OCI-LY7 (cell line): ENCODE data around the gene FNDC1. TPM values are rescaled to one million over a fixed set of nuclear protein-coding genes. Genes with fewer than 3 reads are reported as not detected.
A peak's percentile ranks its signal among the peaks of the same experiment; 100 is the strongest.

Experiments
- BruUV-seq: library from RNA; stranded (reverse); fragments of 400-500 nt; replicated peaks from 2 replicates; lab custom pipeline; 2021; lab: Mats Ljungman, UMichigan
- CTCF ChIA-PET: fragments of 300-600 bp; sonication (Branson Sonifier 250); formaldehyde crosslinking; loops from one replicate; lab custom pipeline; 2022; ENCODE audit warnings: antibody characterized with exemption; ENCODE audit not compliant: unreplicated experiment; lab: Charles Lee
- POLR2A ChIA-PET: fragments of 300-600 bp; sonication (Branson Sonifier 250); formaldehyde crosslinking; loops from one replicate; lab custom pipeline; 2022; ENCODE audit warnings: antibody characterized with exemption; lab: Charles Lee
- DNase-seq: peaks from one replicate; pipeline ENCODE4 v3.0.0-alpha.2; 2015; ENCODE audit warnings: low spot score
- H2AFZ ChIP-seq: fragments of 200-600 bp; sonication (generic), shearing (Covaris generic); 2 replicates; pipeline ENCODE4 v1.6.1; 2014; ENCODE audit warnings: mild to moderate bottlenecking, antibody characterized with exemption, low read length, moderate library complexity
- H3K27ac ChIP-seq: fragments of 200-600 bp; sonication (generic); 2 replicates; pipeline ENCODE4 v1.5.1; 2014; ENCODE audit warnings: mixed run types, low read depth, mild to moderate bottlenecking, moderate library complexity, low read length, inconsistent platforms; ENCODE audit not compliant: poor library complexity, severe bottlenecking
- H3K36me3 ChIP-seq: fragments of 200-600 bp; sonication (generic); 2 replicates; pipeline ENCODE4 v1.6.1; 2014; ENCODE audit warnings: mild to moderate bottlenecking, antibody characterized with exemption, low read length, moderate library complexity, mixed read lengths; ENCODE audit not compliant: insufficient read depth
- H3K4me1 ChIP-seq: fragments of 200-600 bp; sonication (generic); 2 replicates; pipeline ENCODE4 v1.5.1; 2014; ENCODE audit warnings: mild to moderate bottlenecking, low read length; ENCODE audit not compliant: insufficient read depth, poor library complexity, severe bottlenecking
- H3K4me2 ChIP-seq: fragments of 200-600 bp; sonication (generic); 2 replicates; pipeline ENCODE4 v1.6.1; 2014; ENCODE audit warnings: mild to moderate bottlenecking, low read length
- H3K4me3 ChIP-seq: fragments of 200-600 bp; sonication (generic); 2 replicates; pipeline ENCODE4 v1.5.1; 2014; ENCODE audit warnings: mild to moderate bottlenecking, low read depth, low read length; ENCODE audit not compliant: poor library complexity, severe bottlenecking
- H3K79me2 ChIP-seq: fragments of 200-600 bp; sonication (generic); 2 replicates; pipeline ENCODE4 v1.6.1; 2016; ENCODE audit warnings: low read depth, mild to moderate bottlenecking, low read length, moderate library complexity, mixed read lengths; ENCODE audit not compliant: insufficient read depth
- H3K9me2 ChIP-seq: fragments of 200-600 bp; sonication (generic); 2 replicates; pipeline ENCODE4 v1.6.1; 2016; ENCODE audit warnings: mild to moderate bottlenecking, low read length, mixed read lengths; ENCODE audit not compliant: insufficient read depth
- H3K9me3 ChIP-seq: fragments of 200-600 bp; sonication (generic); 2 replicates; pipeline ENCODE4 v1.6.1; 2014; ENCODE audit warnings: mild to moderate bottlenecking, mixed run types, low read length, mixed read lengths
- H4K20me1 ChIP-seq: fragments of 200-600 bp; sonication (generic); 2 replicates; pipeline ENCODE4 v1.6.1; 2014; ENCODE audit warnings: mild to moderate bottlenecking, antibody characterized with exemption, low read length, moderate library complexity, mixed read lengths; ENCODE audit not compliant: insufficient read depth
- EZH2phosphoT487 ChIP-seq: fragments of 200-600 bp; sonication (generic); IDR thresholded peaks from 2 replicates; pipeline ENCODE4 v1.6.1; 2018; ENCODE audit warnings: low read depth, borderline replicate concordance, mild to moderate bottlenecking, mixed run types, antibody characterized with exemption, low read length, moderate library complexity, mixed read lengths
- intact Hi-C: fragments of 100-400 bp; cut with micrococcal nuclease; formaldehyde crosslinking; loops from one replicate; pipeline ENCODE4 v1.10.0; 2022; ENCODE audit not compliant: unreplicated experiment
- total RNA-seq, 2 experiments: library from RNA; depleted of rRNA in 1 of 2; stranded (reverse); fragments of >200 nt in 1 of 2; shearing (Covaris generic) in 1 of 2; gene quantifications; 2 replicates each; pipeline ENCODE4 v1.2.3, GENCODE V29; 2014 to 2022
- TF ChIP-seq, protein P1 (sequence below): fragments of 200-600 bp; sonication (generic); conservative IDR thresholded peaks from 2 replicates; pipeline ENCODE4 v1.5.1; 2014; ENCODE audit warnings: mild to moderate bottlenecking, antibody characterized with exemption, low read length, moderate library complexity, mixed read lengths

The FNDC1 gene
- total RNA-seq, 2 experiments from 2014 or later = 0.16 to 19.9 TPM

- H3K36me3 ChIP-seq = no peaks in the 10 kb centered on the region
- POLR2A ChIA-PET = interaction anchor here (0.7 to 2.9 kb wide), 3 partner anchors 10 to 227 kb away, joined by 3 to 10 read pairs (median 4); no protein-coding TSS in a partner anchor
- no peaks in the 10 kb centered on the region for H3K9me3 ChIP-seq
- H4K20me1 ChIP-seq = no peaks in the 10 kb centered on the region
- no peak overlapping the region for H3K4me2 ChIP-seq
- H3K79me2 ChIP-seq = no peaks in the 10 kb centered on the region
- BruUV-seq = no TSS peak
- intact Hi-C loops = no loop called here
- H2AFZ ChIP-seq = no peak overlapping the region
- no peaks in the 10 kb centered on the region for H3K4me1 ChIP-seq
- no peak for TF ChIP-seq EZH2phosphoT487
- TF ChIP-seq, protein P1, sequence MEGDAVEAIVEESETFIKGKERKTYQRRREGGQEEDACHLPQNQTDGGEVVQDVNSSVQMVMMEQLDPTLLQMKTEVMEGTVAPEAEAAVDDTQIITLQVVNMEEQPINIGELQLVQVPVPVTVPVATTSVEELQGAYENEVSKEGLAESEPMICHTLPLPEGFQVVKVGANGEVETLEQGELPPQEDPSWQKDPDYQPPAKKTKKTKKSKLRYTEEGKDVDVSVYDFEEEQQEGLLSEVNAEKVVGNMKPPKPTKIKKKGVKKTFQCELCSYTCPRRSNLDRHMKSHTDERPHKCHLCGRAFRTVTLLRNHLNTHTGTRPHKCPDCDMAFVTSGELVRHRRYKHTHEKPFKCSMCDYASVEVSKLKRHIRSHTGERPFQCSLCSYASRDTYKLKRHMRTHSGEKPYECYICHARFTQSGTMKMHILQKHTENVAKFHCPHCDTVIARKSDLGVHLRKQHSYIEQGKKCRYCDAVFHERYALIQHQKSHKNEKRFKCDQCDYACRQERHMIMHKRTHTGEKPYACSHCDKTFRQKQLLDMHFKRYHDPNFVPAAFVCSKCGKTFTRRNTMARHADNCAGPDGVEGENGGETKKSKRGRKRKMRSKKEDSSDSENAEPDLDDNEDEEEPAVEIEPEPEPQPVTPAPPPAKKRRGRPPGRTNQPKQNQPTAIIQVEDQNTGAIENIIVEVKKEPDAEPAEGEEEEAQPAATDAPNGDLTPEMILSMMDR = no peak
- no peaks in the 10 kb centered on the region for H3K9me2 ChIP-seq
- no peak overlapping the region for H3K4me3 ChIP-seq
- no peak for DNase-seq
- H3K27ac ChIP-seq = no peak overlapping the region
- CTCF ChIA-PET = no interaction called here
Observed at GRCh38 chr6:159261995-159262394, 92.8 kb downstream of the FNDC1 start.

- intact Hi-C loops = no loop called here
- Histone ChIP-seq H3K4me1 (no peaks in the 10 kb centered on the region), H3K4me2 (no peak overlapping the region), H3K27ac (no peak overlapping the region), H3K36me3 (no peaks in the 10 kb centered on the region), H3K9me3 (no peaks in the 10 kb centered on the region), H3K4me3 (no peak overlapping the region), H3K79me2 (no peaks in the 10 kb centered on the region), H2AFZ (no peak overlapping the region), H3K9me2 (no peaks in the 10 kb centered on the region), H4K20me1 (no peaks in the 10 kb centered on the region)
- BruUV-seq = no TSS peak
- DNase-seq = no peak
- POLR2A ChIA-PET = interaction anchor here (0.6 to 0.8 kb wide), 2 partner anchors 13 to 24 kb away, joined by 3 to 4 read pairs; no protein-coding TSS in a partner anchor
- no peak for TF ChIP-seq EZH2phosphoT487
- TF ChIP-seq, protein P1 = no peak
- CTCF ChIA-PET = no interaction called here
Observed at GRCh38 chr6:159262586-159262985, 93.4 kb downstream of the FNDC1 start.

GRCh38 chr6:159267165-159267564 lies 98.0 kb downstream of the FNDC1 start:
- intact Hi-C loops = no loop called here
- Histone ChIP-seq H3K79me2 (no peaks in the 10 kb centered on the region), H3K4me3 (no peak overlapping the region), H2AFZ (no peak overlapping the region), H3K4me1 (no peaks in the 10 kb centered on the region), H3K27ac (no peak overlapping the region), H4K20me1 (no peaks in the 10 kb centered on the region), H3K9me3 (no peaks in the 10 kb centered on the region), H3K4me2 (no peak overlapping the region), H3K9me2 (no peaks in the 10 kb centered on the region), H3K36me3 (no peaks in the 10 kb centered on the region)
- ChIA-PET POLR2A (interaction anchor here (0.7 kb wide), 1 partner anchor 42 kb away, joined by 3 read pairs; no protein-coding TSS in a partner anchor), CTCF (no interaction called here)
- BruUV-seq = no TSS peak
- DNase-seq = peak; percentile 41
- TF ChIP-seq, protein P1 = no peak
- TF ChIP-seq EZH2phosphoT487 = no peak
